PC-9 (cell line): ENCODE results near the gene DHRSX. TPM values are rescaled to one million over a fixed set of nuclear protein-coding genes. Genes with fewer than 3 reads are reported as not detected.

ENCODE experiments used
- BruUV-seq: library from RNA; stranded (reverse); fragments of 400-500 nt; replicated peaks from 2 replicates; lab custom pipeline; 2021; lab: Mats Ljungman, UMichigan
- CTCF ChIA-PET: fragments of 300-600 bp; sonication (Branson Sonifier 250); formaldehyde crosslinking; loops from one replicate; lab custom pipeline; 2022; ENCODE audit warnings: antibody characterized with exemption; lab: Charles Lee
- POLR2A ChIA-PET: fragments of 300-600 bp; sonication (Branson Sonifier 250); formaldehyde crosslinking; loops from one replicate; lab custom pipeline; 2022; ENCODE audit warnings: antibody characterized with exemption; ENCODE audit not compliant: unreplicated experiment; lab: Charles Lee
- DNase-seq, 2 experiments: peaks; one replicate each; pipeline versions ENCODE4 v3.0.0 to v3.0.0-alpha.2; 2015 to 2022; ENCODE audit warnings: mixed read lengths in 1 of 2
- H2AFZ ChIP-seq: fragments of 200-600 bp; sonication (generic); 2 replicates; pipeline ENCODE4 v1.8.1; 2017; ENCODE audit warnings: antibody characterized with exemption
- H3F3A ChIP-seq: fragments of 200-600 bp; sonication (generic); 2 replicates; pipeline ENCODE4 v1.8.1; 2017; ENCODE audit warnings: antibody characterized with exemption, mild to moderate bottlenecking, low read depth; ENCODE audit not compliant: insufficient read depth
- H3K27ac ChIP-seq: fragments of 200-600 bp; sonication (generic); 2 replicates; pipeline ENCODE4 v1.6.1; 2016; ENCODE audit warnings: mixed run types
- H3K27me3 ChIP-seq: fragments of 200-600 bp; sonication (generic); 2 replicates; pipeline ENCODE4 v1.6.1; 2016; ENCODE audit warnings: low read depth, mixed run types; ENCODE audit not compliant: insufficient read depth
- H3K36me3 ChIP-seq: fragments of 200-600 bp; sonication (generic); 2 replicates; pipeline ENCODE4 v1.6.1; 2016; ENCODE audit warnings: low read depth, mixed run types
- H3K4me1 ChIP-seq: fragments of 200-600 bp; sonication (generic); replicated peaks from 2 replicates; pipeline ENCODE4 v1.6.1; 2016; ENCODE audit warnings: mixed run types; ENCODE audit not compliant: insufficient read depth
- H3K4me2 ChIP-seq: fragments of 200-600 bp; sonication (generic); 2 replicates; pipeline ENCODE4 v1.6.1; 2017; ENCODE audit warnings: mixed run types
- H3K4me3 ChIP-seq: fragments of 200-600 bp; sonication (generic); 2 replicates; pipeline ENCODE4 v1.6.1; 2016; ENCODE audit warnings: mixed run types
- H3K79me2 ChIP-seq: fragments of 200-600 bp; sonication (generic); 2 replicates; pipeline ENCODE4 v1.6.1; 2017; ENCODE audit warnings: low read depth, mixed run types
- H3K9me2 ChIP-seq: fragments of 200-600 bp; sonication (generic); 2 replicates; pipeline ENCODE4 v1.8.1; 2017; ENCODE audit warnings: mild to moderate bottlenecking; ENCODE audit not compliant: insufficient read depth
- H3K9me3 ChIP-seq: fragments of 200-600 bp; sonication (generic); 2 replicates; pipeline ENCODE4 v1.8.1; 2016; ENCODE audit warnings: low read depth; ENCODE audit not compliant: insufficient read depth
- H4K20me1 ChIP-seq: fragments of 200-600 bp; sonication (generic); 2 replicates; pipeline ENCODE4 v1.8.1; 2017; ENCODE audit not compliant: insufficient read depth
- CTCF ChIP-seq: fragments of 200-600 bp; sonication (generic); conservative IDR thresholded peaks from 2 replicates; pipeline ENCODE4 v1.6.1; 2017; ENCODE audit warnings: mixed run types, antibody characterized with exemption, mild to moderate bottlenecking, moderate library complexity
- EZH2 ChIP-seq: fragments of 200-600 bp; sonication (generic); IDR thresholded peaks from 2 replicates; pipeline ENCODE4 v1.8.0; 2017; ENCODE audit warnings: antibody characterized with exemption, low read depth
- intact Hi-C: fragments of 100-400 bp; cut with micrococcal nuclease; formaldehyde crosslinking; loops from one replicate; pipeline ENCODE4 v1.10.0; 2022; ENCODE audit not compliant: unreplicated experiment
- total RNA-seq: library from RNA; stranded (reverse); gene quantifications from 2 replicates; pipeline ENCODE4 v1.2.3, GENCODE V29; 2021

The DHRSX gene
- total RNA-seq, 1 experiment from 2014 or later = 13.2 TPM

DNA sequence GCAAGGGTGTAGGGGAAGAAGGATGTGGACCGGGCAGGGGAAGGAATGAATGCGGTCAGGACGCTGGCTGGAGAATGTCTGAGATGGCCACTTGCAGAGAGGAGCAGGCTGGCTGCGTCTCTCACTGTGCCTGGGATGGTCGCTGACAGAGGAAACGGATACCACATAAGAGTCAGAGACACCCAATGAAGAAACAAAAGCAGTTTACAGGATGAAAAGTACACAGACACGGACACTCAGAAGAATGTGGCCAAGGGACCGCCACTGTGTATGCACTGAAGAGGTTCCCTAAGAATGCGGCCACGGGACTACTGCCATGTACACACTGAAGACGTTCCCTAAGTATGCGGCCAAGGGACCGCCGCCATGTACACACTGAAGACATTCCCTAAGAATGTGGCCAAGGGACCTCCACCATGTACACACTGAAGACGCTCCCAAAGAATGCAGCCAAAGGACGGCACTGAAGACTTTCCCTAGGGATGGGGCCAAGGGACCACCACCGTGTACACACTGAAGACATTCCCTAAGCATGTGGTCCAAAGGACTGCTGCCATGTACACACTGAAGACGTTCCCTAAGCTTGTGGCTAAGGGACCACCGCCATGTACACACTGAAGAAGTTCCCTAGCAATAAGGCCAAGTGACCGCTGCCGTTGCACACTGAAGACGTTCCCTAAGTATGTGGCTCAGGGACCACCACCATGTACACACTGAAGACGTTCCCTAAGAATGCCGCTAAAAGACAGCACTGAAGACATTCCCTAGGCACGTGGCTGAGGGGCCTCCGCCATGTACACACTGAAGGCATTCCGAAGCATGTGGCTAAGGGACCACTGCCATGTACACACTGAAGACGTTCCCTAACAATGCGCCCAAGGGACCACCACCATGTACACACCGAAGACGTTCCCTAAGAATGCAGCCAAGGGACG is 32.2 kb downstream of the DHRSX start:
- Histone ChIP-seq H3K4me3 (no peak overlapping the region), H3K27me3 (no peaks in the 10 kb centered on the region), H3K36me3 (no peaks in the 10 kb centered on the region), H3F3A (no peaks in the 10 kb centered on the region), H3K4me2 (no peak overlapping the region), H3K9me3 (no peaks in the 10 kb centered on the region; the same call in 1 of the 2 replicates), H3K4me1 (no peaks in the 10 kb centered on the region), H2AFZ (no peak overlapping the region), H3K27ac (no peak overlapping the region), H4K20me1 (no peaks in the 10 kb centered on the region), H3K9me2 (no peaks in the 10 kb centered on the region), H3K79me2 (no peaks in the 10 kb centered on the region)
- DNase-seq = no peak
- POLR2A ChIA-PET = no interaction called here
- CTCF ChIA-PET = no interaction called here
- TF ChIP-seq EZH2 (no peak), CTCF (no peak)
- no TSS peak for BruUV-seq
- intact Hi-C loops = no loop called here

DNA sequence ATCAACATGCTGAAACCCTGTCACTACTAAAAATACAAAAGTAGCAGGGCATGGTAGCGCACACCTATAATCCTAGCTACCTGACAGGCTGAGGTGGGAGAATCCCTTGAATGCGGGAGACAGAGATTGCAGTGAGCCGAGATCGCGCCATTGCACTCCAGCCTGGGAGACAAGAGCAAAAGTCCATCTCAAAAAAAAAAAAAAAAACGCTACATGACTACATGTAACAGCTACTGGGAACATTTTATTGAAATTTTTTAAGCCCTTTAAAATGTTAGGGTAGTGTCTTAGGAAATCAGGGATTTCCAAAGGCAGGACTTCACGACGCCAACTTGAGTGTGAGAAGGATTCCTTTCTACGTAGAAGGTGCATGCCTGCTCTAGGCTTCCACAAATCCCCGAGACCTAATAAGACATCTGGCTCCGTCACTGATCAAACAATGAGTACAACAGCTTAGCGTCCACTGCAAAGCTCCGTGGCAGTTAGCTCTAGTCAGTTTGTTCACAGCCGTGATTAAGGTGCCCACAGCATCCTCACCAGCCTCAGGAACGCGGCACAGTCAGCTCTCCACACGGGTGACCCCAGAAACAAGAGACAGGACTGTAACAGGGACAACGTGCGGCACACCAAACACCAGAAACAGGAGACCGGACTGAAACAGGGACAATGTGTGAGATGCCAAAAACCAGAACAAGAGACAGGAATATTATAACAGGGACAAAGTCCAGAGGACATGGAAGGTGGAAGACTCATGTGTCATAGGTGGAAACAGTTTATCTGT is 33.7 kb downstream of the DHRSX start:
- no TSS peak for BruUV-seq
- H3K4me3 ChIP-seq = no peak overlapping the region
- H4K20me1 ChIP-seq = no peaks in the 10 kb centered on the region
- no peak overlapping the region for H2AFZ ChIP-seq
- intact Hi-C loops = no loop called here
- ChIA-PET POLR2A (no interaction called here), CTCF (no interaction called here)
- no peaks in the 10 kb centered on the region for H3K9me2 ChIP-seq
- no peaks in the 10 kb centered on the region for H3K79me2 ChIP-seq
- TF ChIP-seq EZH2 (no peak), CTCF (no peak)
- no peaks in the 10 kb centered on the region for H3K27me3 ChIP-seq
- H3K36me3 ChIP-seq = no peaks in the 10 kb centered on the region
- no peaks in the 10 kb centered on the region; the same call in 1 of the 2 replicates for H3K9me3 ChIP-seq
- no peaks in the 10 kb centered on the region for H3F3A ChIP-seq
- no peak overlapping the region for H3K27ac ChIP-seq
- no peak overlapping the region for H3K4me2 ChIP-seq
- no peaks in the 10 kb centered on the region for H3K4me1 ChIP-seq
- no peak for DNase-seq

DNA sequence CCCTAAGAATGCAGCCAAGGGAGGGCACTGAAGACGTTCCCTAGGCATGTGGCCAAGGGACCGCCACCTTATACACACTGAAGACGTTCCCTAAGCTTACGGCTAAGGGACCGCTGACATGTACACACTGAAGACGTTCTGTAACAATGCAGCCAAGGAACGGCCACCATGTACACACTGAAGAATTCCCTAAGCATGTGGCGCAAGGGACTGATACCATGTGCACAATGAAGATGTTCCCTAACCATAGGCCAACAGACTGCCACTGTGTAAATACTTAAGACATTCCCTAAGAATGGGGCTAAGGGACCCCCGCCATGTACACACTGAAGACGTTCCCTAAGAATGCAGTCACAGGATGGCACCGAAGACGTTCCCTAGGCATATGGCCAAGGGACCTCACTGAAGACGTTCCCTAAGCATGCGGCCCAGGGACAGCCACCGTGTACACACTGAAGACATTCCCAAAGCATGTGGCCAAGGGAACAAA is 36.1 kb downstream of the DHRSX start:
- intact Hi-C loops = no loop called here
- CTCF ChIA-PET = no interaction called here
- no peak overlapping the region for H3K4me3 ChIP-seq
- POLR2A ChIA-PET = no interaction called here
- H3K36me3 ChIP-seq = no peaks in the 10 kb centered on the region
- DNase-seq = no peak
- H3F3A ChIP-seq = no peaks in the 10 kb centered on the region
- no peaks in the 10 kb centered on the region for H3K79me2 ChIP-seq
- no TSS peak for BruUV-seq
- no peaks in the 10 kb centered on the region for H3K9me2 ChIP-seq
- H2AFZ ChIP-seq = no peak overlapping the region
- H3K27me3 ChIP-seq = no peaks in the 10 kb centered on the region
- no peak overlapping the region for H3K27ac ChIP-seq
- H3K9me3 ChIP-seq = no peaks in the 10 kb centered on the region
- H3K4me1 ChIP-seq = no peaks in the 10 kb centered on the region
- no peak overlapping the region for H3K4me2 ChIP-seq
- no peak for TF ChIP-seq CTCF
- no peak for TF ChIP-seq EZH2
- H4K20me1 ChIP-seq = no peaks in the 10 kb centered on the region
